CD4-positive, alpha-beta T cell treated with Interleukin-17A for 1 hour (primary cell): Measurements from ENCODE around the gene CWC25.
"Not testable (repeated sequence)": the region's sequence is repeated elsewhere in the genome, so short reads cannot be mapped to it uniquely, and the experiment has no call there.

Experiments used
- DNase-seq: peaks from one replicate; pipeline ENCODE4 v3.0.0-alpha.2; 2020

The CWC25 gene

GRCh38 chr17:38852771-38853291 is 27.7 kb upstream of the CWC25 start:
- DNase-seq: peak; percentile 74

GRCh38 chr17:38851434-38851833 is 26.3 kb upstream of the CWC25 start:
- no peak for DNase-seq

GRCh38 chr17:38850374-38850773 is 25.3 kb upstream of the CWC25 start:
- no peak for DNase-seq

- DNase-seq: no peak
Observed at GRCh38 chr17:38848939-38849605, 24.0 kb upstream of the CWC25 start.

GRCh38 chr17:38848557-38848891 is 23.4 kb upstream of the CWC25 start:
- no peak for DNase-seq

GRCh38 chr17:38844261-38844757 is 19.2 kb upstream of the CWC25 start:
- DNase-seq: no peak

- no peak for DNase-seq
Observed at GRCh38 chr17:38825762-38826247, 684 bp upstream of the CWC25 start.

- DNase-seq: peak; percentile 34
Observed at GRCh38 chr17:38815576-38816193, 9.4 kb downstream of the CWC25 start.

GRCh38 chr17:38809828-38810227 is 15.3 kb downstream of the CWC25 start:
- DNase-seq: no peak

GRCh38 chr17:38800237-38800760 is 24.8 kb downstream of the CWC25 start:
- DNase-seq: no peak

- peak; percentile 92 for DNase-seq
Observed at GRCh38 chr17:38799501-38800236, 25.5 kb downstream of the CWC25 start, which contains the start of gene PIP4K2B. Gene PIP4K2B (minus strand): TSS chr17:38799556. CDS start chr17:38799424, 132 bp downstream.

- peak; percentile 60 for DNase-seq
Observed at GRCh38 chr17:38798614-38799500, 26.3 kb downstream of the CWC25 start.

- DNase-seq: no peak
Observed at GRCh38 chr17:38797828-38798227, 27.3 kb downstream of the CWC25 start.

GRCh38 chr17:38797158-38797490 is 28.0 kb downstream of the CWC25 start:
- DNase-seq: no peak

- no peak for DNase-seq
Observed at GRCh38 chr17:38796451-38797157, 28.5 kb downstream of the CWC25 start.

GRCh38 chr17:38794221-38794620 is 30.9 kb downstream of the CWC25 start:
- DNase-seq: no peak

GRCh38 chr17:38791162-38791561 is 34.0 kb downstream of the CWC25 start:
- DNase-seq: no peak

GRCh38 chr17:38790148-38790707 is 34.9 kb downstream of the CWC25 start:
- DNase-seq: not testable (repeated sequence)

- DNase-seq: no peak
Observed at GRCh38 chr17:38789185-38789584, 35.9 kb downstream of the CWC25 start.

GRCh38 chr17:38787999-38788398 is 37.1 kb downstream of the CWC25 start:
- not testable (repeated sequence) for DNase-seq

- no peak for DNase-seq
Observed at GRCh38 chr17:38786372-38786771, 38.7 kb downstream of the CWC25 start.
